Stimulated activated CD4-positive, alpha-beta T cell treated with anti-CD3 and anti-CD28 coated beads, Interleukin-1b, Interleukin-23, amount 100 ng/mL, for 4 hours (primary cell): ENCODE data around the gene CNOT6.
"Not testable (repeated sequence)": the region's sequence is repeated elsewhere in the genome, so short reads cannot be mapped to it uniquely, and the experiment has no call there.

Experiments
- DNase-seq, 2 donors: peaks; one replicate each; pipeline ENCODE4 v3.0.0-alpha.2; 2020; ENCODE audit warnings: low read depth in 2 of 2

CNOT6 gene

GRCh38 chr5:180516440-180516839 is 22.3 kb downstream of the CNOT6 start:
- no peak for DNase-seq

GRCh38 chr5:180519098-180519497 is 24.9 kb downstream of the CNOT6 start:
- no peak for DNase-seq

- DNase-seq = no peak
Observed at GRCh38 chr5:180521101-180521500, 26.9 kb downstream of the CNOT6 start.

DNA sequence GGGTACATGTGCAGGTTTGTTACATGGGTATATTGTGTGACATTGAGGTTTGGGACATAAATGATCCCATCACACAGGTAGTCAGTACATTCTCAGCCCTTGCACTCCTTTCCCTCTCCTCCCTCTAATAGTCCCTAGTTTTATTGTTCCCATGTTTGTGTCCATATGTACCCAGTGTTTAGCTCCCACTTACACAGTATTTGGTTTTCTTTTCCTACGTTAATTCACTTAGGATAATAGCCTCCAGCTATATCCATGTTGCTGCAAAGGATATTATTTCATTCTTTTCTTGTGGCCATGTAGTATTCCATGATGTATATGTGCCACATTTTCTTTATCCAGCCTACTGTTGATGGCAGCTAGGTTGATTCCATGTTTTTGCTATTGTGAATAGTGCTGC is 27.4 kb downstream of the CNOT6 start:
- DNase-seq = no peak

DNA sequence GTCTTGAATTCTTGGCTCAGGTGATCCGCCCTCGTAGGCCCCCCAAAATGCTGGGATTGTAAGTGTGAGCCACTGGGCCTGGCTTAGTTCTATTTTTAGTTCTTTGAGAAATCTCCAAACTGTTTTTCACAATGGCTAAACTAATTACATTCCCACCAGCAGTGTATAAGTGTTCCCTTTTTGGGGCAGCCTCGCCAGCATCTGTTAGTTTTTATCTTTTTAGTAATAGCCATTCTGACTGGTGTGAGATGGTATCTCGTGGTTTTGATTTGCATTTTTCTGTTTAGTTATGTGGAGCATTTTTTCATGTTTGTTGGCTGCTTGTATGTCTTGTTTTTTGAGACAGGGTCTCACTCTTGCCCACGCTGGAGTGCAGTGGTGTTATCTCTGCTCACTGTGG is 28.2 kb downstream of the CNOT6 start:
- DNase-seq = no peak

- DNase-seq = no peak
Observed at GRCh38 chr5:180523629-180524466, 29.7 kb downstream of the CNOT6 start.

DNA sequence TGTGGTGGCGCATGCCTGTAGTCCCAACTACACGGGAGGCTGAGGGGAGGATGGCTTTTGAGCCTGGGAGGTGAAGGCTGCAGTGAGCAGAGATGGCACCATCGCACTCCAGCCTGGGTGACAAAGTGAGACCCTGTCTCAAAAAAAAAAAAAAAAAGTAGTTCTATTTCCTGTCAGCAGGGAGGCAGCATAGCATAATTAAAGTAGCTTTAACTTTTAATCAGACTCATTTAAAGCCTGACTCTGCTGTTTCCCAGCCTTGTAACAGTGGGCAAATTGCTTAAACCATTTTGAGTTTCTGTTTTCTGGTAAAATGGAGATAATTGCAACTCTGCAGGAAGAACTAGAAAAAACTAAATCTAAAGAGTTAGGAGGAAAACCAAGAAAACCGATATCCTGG is 31.2 kb downstream of the CNOT6 start:
- DNase-seq = no peak

DNA sequence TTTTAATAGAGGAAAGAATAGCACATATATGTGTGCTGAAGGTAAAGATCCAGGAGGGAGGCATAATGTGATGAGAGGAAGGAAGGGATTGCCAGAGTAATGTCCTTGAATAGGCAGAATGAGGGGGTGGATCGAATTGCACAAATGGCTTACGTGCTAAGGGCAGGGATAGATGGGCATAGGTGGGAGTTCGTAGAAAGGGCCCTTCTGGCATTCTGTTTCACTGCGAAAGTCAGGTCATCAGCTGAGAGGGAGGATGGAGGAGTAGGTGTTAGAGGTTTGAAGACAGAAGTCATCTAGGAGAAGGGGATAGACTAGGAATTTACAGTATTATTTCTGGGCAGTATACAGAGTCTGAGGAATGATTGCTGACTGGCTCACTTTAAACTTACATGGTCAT is 32.1 kb downstream of the CNOT6 start:
- no peak for DNase-seq

DNA sequence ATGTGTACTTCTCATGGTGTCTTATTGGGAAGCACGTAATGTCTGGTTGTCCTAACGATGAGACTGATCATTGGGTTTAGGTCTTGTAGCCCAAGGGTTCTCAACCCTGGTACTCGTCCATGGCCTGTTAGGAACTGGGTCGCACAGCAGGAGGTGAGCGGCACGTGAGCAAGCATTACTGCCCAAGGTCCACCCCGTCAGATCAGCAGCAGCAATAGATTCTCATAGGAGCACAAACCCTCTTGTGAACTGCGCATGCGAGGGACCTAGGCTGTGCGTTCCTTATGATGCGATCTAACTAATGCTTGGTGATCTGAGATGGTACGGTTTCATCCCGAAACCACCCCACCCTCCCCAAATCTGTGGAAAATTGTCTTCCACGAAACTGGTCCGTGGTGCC is 33.5 kb downstream of the CNOT6 start:
- DNase-seq = no peak

DNA sequence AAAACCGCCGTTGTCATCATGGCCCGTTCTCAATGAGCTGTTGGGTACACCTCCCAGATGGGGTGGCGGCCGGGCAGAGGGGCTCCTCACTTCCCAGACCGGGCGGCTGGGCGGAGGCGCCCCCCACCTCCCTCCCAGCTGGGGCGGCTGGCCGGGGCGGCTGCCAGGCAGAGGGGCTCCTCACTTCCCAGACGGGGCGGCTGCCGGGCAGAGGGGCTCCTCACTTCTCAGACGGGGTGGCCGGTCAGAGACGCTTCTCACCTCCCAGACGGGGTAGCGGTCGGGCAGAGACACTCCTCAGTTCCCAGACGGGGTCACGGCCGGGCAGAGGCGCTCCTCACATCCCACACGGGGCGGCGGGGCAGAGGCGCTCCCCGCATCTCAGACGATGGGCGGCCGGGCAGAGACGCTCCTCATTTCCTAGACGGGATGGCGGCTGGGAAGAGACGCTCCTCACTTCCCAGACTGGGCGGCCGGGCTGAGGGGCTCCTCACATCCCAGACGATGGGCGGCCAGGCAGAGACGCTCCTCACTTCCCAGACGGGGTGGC is 36.9 kb downstream of the CNOT6 start:
- not testable (repeated sequence) for DNase-seq

GRCh38 chr5:180532268-180532667 is 38.1 kb downstream of the CNOT6 start:
- no peak for DNase-seq

DNA sequence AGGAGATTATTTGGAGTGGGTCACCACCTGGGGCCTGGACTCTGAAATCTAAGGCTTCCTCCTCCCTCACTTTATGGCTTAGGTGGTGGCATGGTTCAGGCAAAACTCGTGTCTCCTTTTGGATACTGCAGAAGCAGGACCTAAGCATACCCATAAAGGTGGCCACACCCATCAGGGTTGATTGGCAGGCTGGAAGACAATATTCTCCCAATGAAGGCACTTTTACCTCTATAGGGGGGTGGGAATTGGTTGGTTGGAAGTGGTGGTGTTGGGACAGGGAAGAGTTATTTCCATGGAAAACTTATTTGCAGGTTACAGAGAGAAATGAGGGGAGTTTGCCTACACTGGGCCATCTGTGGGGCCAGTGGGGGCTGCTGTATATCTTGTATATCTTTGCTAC is 39.7 kb downstream of the CNOT6 start:
- DNase-seq = no peak

DNA sequence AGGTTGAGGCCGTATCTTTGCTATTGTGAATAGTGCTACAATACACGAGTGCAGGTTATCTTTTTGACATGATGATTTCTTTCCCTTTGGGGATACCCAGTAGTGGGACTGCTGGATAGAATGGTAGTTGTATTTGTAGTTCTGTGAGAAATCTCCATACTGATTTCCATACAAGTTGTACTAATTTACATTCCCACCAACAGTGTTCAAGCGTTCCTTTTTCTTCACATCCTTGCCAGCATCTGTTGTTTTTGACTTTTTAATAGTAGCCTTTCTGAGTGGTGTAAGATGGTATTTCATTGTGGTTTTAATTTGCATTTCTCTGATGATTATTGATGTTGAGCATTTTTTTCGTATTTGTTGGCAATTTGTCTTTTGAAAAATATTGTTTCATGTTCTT is 41.4 kb downstream of the CNOT6 start:
- no peak for DNase-seq

- no peak for DNase-seq
Observed at GRCh38 chr5:180540050-180540694, 46.0 kb downstream of the CNOT6 start.

- DNase-seq = no peak
Observed at GRCh38 chr5:180541710-180542109, 47.5 kb downstream of the CNOT6 start.

GRCh38 chr5:180545248-180545647 is 51.1 kb downstream of the CNOT6 start:
- DNase-seq = no peak

DNA sequence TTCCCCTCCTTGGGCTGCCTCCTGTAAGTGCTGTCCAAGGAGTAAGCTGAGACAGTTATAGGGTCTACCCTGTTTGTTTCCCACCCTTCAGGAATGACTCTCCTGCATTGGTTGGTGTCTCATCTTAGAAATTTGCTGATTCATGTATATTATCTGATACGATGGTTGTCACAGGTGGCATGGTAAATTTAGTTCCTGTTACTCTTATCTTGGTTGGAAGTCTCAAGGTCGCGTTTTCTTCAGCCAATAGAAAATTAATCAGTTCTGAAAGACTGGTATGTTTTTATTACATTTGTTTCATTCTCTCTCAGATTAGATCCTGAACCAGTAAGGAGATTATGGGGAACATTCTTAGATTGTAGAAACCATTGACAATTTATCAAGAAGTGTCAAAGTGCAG is 54.4 kb downstream of the CNOT6 start:
- DNase-seq = no peak

GRCh38 chr5:180553530-180553929 is 59.4 kb downstream of the CNOT6 start:
- no peak for DNase-seq

- DNase-seq = no peak
Observed at GRCh38 chr5:180555168-180555921, 61.2 kb downstream of the CNOT6 start.

DNA sequence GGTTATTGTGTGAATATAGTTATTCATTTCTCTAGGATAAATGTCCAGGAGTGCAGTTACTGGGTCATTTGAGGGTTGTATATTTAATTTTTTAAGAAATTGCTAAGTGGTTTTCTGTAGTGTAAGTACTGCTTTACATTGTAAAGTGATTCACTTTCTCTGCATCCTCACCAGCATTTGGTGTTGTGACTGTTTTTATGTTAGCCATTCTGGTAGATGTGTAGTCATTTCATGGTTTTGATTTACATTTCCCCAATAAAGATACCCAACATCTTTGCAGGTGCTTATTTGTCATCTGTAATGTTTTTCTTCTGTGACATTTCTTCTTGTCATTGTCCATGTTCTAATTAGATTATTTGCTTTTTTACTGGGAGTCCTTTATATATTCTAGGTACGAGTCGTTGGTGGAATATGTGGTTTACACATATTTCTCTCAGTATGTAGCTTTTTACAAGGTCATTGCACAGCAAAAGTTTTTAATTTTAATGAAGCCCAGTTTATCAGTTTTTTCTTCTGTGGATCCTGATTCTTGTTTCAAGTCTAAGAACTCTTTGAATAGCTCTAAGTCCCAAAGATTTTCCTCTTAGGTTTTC is 63.1 kb downstream of the CNOT6 start:
- no peak for DNase-seq

- no peak for DNase-seq
Observed at GRCh38 chr5:180558232-180558631, 64.1 kb downstream of the CNOT6 start.

- DNase-seq = no peak
Observed at GRCh38 chr5:180563994-180564393, 69.8 kb downstream of the CNOT6 start.
